BLaER1 treated with 17β-estradiol and CSF1 and Interleukin-3, amounts not matched to agents 10 nM and 100 nM (cell line): ENCODE data around the gene NECAB2.
A peak's percentile ranks its signal among the peaks of the same experiment; 100 is the strongest.

ENCODE experiments used
- H3K27ac ChIP-seq, 11 experiments: shearing (Covaris generic); formaldehyde crosslinking; 2 replicates each; pipeline ENCODE4 v1.8.1; 2022
- H3K27me3 ChIP-seq, 11 experiments: shearing (Covaris generic); formaldehyde crosslinking; 2 replicates each; pipeline ENCODE4 v1.8.1; 2022
- H3K36me3 ChIP-seq, 11 experiments: shearing (Covaris generic); formaldehyde crosslinking; 2 replicates each; pipeline ENCODE4 v1.8.1; 2022
- H3K4me1 ChIP-seq, 10 experiments: shearing (Covaris generic); formaldehyde crosslinking; 2 replicates each; pipeline ENCODE4 v1.8.1; 2022
- H3K4me2 ChIP-seq, 11 experiments: shearing (Covaris generic); formaldehyde crosslinking; 2 replicates each; pipeline ENCODE4 v1.8.1; 2022
- H3K4me3 ChIP-seq, 10 experiments: shearing (Covaris generic); formaldehyde crosslinking; 2 replicates each; pipeline ENCODE4 v1.8.1; 2022
- H3K9ac ChIP-seq, 11 experiments: shearing (Covaris generic); formaldehyde crosslinking; 2 replicates each; pipeline ENCODE4 v1.8.1; 2022
- H3K9me3 ChIP-seq, 11 experiments: shearing (Covaris generic); formaldehyde crosslinking; replicated peaks in 1 of 11; 2 replicates each; pipeline ENCODE4 v1.8.1; 2022
- H4K20me1 ChIP-seq, 11 experiments: shearing (Covaris generic); formaldehyde crosslinking; 2 replicates each; pipeline ENCODE4 v1.8.1; 2022
- Cebpa-rat ChIP-seq, 11 experiments: shearing (Covaris generic); IDR thresholded peaks; 2 replicates each; pipeline ENCODE4 v1.8.1; 2022

NECAB2 gene

DNA sequence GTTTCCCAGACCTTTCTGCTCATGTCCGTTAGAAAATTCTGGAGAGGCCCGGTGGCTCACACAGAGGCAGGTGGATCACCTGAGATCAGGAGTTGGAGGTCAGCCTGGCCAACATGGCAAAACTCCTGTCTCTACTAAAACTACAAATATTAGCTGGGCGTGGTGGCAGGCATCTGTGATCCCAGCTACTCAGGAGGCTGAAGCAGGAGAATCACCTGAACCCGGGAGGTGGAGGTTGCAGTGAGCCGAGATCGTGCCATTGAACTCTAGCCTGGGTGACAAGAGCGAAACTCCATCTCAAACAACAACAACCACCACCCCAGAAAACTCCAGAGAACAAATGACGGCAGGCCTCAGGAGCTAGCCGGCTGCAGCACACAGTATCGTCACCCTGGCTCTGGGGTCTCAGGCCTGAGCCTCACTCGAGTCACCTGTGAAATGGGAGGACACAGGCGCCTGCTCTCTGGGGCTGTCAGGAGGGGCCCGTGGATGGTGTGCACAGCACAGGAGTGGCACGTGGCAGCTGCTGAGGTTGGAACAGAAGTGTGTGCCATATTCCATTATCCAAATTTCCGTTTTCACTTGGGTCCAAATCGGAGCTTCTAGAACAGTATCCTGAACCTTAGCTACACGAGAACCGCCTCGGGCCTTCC lies 77.9 kb downstream of the NECAB2 start:
- Histone ChIP-seq H3K4me2 (no peak overlapping the region), H3K27me3 (peaks cover 0 to 28% (median 0%) of the 10 kb centered on the region in 11 experiments; a peak in 6 of 22 replicates), H3K4me1 (peaks cover 0 to 27% (median 11%) of the 10 kb centered on the region in 10 experiments; a peak in 11 of 20 replicates), H4K20me1 (peaks cover 0 to 57% (median 21%) of the 10 kb centered on the region in 11 experiments; a peak in 10 of 22 replicates), H3K9me3 (no peaks in the 10 kb centered on the region), H3K36me3 (peaks cover 0 to 33% (median 21%) of the 10 kb centered on the region in 11 experiments; a peak in 20 of 22 replicates), H3K9ac (no peak overlapping the region), H3K27ac (no peak overlapping the region), H3K4me3 (no peak overlapping the region)
- TF ChIP-seq Cebpa-rat (IDR thresholded peaks at IDR 0.05), result no peak

DNA sequence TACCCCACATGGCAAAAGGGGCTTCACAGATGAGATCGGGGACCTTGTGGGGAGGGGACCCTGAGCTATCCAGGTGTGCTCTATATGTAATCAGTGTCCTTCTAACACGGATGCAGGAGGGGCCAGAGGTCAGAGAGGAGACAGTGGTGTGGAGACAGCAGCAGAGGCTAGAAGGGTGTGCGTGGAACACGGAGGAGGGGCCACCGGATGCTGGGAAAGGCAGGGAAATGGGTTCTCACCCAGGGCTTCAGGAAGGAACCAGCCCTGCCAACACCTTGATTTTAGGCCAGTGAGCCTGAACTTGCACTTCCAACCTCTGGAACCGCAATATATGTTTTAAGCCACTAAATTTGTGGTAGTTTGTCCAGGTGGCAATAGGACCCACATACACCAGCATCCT lies 79.2 kb downstream of the NECAB2 start:
- Histone ChIP-seq H3K27me3 (peaks cover 0 to 21% (median 0%) of the 10 kb centered on the region in 11 experiments; a peak in 4 of 22 replicates), H3K27ac (no peak overlapping the region), H3K4me3 (no peak overlapping the region), H3K4me2 (no peak overlapping the region), H3K36me3 (peaks cover 3 to 41% (median 24%) of the 10 kb centered on the region in 11 experiments), H3K9me3 (no peaks in the 10 kb centered on the region), H4K20me1 (peaks cover under 1 to 62% (median 20%) of the 10 kb centered on the region in 11 experiments; a peak in 16 of 22 replicates), H3K9ac (no peak overlapping the region), H3K4me1 (peaks cover 0 to 27% (median 11%) of the 10 kb centered on the region in 10 experiments; a peak in 11 of 20 replicates)
- TF ChIP-seq Cebpa-rat (IDR thresholded peaks at IDR 0.05), result no peak

DNA sequence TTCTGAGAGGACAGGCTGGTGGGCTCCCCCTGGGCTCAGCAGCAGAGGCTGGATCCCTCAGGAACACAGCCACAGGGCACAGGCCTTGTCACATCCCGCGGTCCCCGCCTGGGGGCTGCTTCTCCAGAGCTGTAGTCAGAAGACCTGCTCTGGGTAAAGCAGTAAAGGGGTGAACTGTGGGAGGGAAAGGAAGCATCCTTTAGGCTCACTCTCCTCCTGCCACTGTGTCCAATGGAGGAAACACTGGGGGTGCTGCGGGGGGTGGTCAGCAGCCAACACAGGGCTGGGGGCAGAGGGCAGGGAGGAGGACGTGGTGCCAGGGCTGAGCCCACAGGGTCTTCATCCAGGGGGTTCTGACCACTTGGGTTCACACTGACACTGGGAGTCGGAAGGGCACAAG lies 79.6 kb downstream of the NECAB2 start:
- Histone ChIP-seq H4K20me1 (peaks cover 5 to 67% (median 24%) of the 10 kb centered on the region in 11 experiments; a peak in 16 of 22 replicates), H3K4me1 (peaks cover 0 to 29% (median 11%) of the 10 kb centered on the region in 10 experiments; a peak in 11 of 20 replicates), H3K9ac (no peak overlapping the region), H3K27me3 (peaks cover 0 to 18% (median 0%) of the 10 kb centered on the region in 11 experiments; a peak in 4 of 22 replicates), H3K4me3 (no peak overlapping the region), H3K4me2 (no peak overlapping the region), H3K27ac (no peak overlapping the region), H3K36me3 (peaks cover 7 to 45% (median 29%) of the 10 kb centered on the region in 11 experiments), H3K9me3 (no peaks in the 10 kb centered on the region)
- TF ChIP-seq Cebpa-rat (IDR thresholded peaks at IDR 0.05), result no peak

DNA sequence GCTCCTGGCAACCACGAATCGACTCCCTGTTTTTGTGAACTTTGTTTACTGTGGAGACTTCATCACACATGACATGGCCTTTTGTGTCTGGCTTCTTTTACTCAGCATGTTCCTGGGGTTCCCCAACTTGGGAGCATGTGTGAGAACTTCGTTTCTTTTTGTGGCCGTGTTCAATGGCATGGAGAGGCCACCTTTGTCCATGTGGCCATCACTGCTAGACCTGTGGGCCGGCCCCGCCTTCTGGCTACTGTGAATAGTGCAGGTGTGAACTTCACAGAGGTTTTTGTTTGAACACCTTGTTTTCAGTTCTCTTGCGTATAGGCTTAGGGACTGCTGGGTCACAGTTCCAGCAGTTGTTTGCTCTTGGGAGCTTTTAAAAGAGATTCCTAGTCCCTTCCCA lies 80.2 kb downstream of the NECAB2 start:
- Histone ChIP-seq H3K4me3 (no peak overlapping the region), H3K27ac (no peak overlapping the region), H3K4me2 (no peak overlapping the region), H3K4me1 (peaks cover 0 to 23% (median 10%) of the 10 kb centered on the region in 10 experiments; a peak in 11 of 20 replicates), H3K36me3 (peaks cover 13 to 51% (median 35%) of the 10 kb centered on the region in 11 experiments), H3K27me3 (peaks cover 0 to 11% (median 0%) of the 10 kb centered on the region in 11 experiments; a peak in 3 of 22 replicates), H4K20me1 (peaks cover 5 to 71% (median 24%) of the 10 kb centered on the region in 11 experiments; a peak in 16 of 22 replicates), H3K9ac (no peak overlapping the region), H3K9me3 (no peaks in the 10 kb centered on the region)
- no peak for TF ChIP-seq Cebpa-rat (IDR thresholded peaks at IDR 0.05)

DNA sequence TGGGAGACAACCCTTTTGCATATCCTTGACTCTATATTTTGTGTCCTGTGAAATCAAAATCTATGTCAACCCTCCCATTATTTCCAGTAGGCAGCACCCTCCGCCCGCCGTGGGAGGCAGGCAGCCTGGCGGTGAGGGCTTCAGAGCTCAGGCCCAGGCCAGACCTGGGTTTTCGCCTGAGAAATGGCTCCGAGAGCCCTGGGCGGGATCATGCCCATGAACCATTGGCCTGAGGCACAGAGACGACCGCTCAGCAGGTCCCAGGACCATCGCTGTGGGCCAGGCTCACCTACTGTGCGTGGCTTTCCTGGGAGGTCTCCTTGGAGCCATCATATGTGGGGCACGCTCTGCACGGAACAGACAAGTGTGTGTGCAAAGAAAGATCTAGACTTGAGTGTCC lies 80.8 kb downstream of the NECAB2 start:
- Histone ChIP-seq H3K36me3 (peaks cover 19 to 57% (median 41%) of the 10 kb centered on the region in 11 experiments), H3K9me3 (no peaks in the 10 kb centered on the region), H4K20me1 (peaks cover 5 to 71% (median 28%) of the 10 kb centered on the region in 11 experiments; a peak in 16 of 22 replicates), H3K27me3 (peaks cover 0 to 5% (median 0%) of the 10 kb centered on the region in 11 experiments; a peak in 3 of 22 replicates), H3K27ac (0 out of 22 replicates have a peak overlapping the region, but pooled peaks of 1 of the 11 experiments have one; percentile 2), H3K4me2 (peak overlapping the region in 2 of 11 experiments; percentile 14 to 18; a peak in 1 of 22 replicates), H3K4me3 (no peak overlapping the region), H3K9ac (peak overlapping the region in 2 of 11 experiments; percentile 31 to 41; a peak in 1 of 22 replicates), H3K4me1 (peaks cover 0 to 17% (median 7%) of the 10 kb centered on the region in 10 experiments; a peak in 10 of 20 replicates)
- TF ChIP-seq Cebpa-rat (IDR thresholded peaks at IDR 0.05), result no peak

DNA sequence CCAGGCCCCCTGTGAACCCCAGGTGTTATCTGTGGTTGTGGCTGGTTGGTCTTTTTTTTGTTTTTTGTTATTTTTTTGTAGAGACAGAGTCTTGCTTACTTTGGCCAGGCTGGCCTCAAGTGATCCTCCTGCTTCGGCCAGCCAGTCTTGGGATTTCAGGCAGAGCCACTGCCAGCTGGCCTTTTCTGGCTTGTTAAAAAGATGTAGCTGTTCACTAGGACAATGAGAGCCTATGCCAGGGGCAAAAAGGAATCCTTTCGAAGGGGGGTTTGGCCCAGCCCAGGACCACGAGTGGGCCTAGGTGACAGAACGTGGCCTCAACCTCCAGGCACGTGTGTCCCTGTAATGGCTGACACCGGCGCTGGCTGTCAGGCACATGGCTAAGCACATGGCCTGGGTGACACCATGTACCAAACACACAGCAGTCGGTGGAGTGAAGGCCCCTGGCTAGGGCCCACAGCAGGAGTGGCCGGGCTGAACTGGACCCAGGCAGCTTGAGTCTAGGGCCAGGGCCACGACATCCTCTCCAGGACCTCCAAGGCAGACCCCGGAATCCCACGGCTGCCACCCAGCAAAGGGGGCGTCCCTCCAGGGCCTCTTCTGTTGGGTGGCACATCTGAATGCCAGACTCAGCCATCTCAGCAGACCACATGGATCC lies 81.5 kb downstream of the NECAB2 start:
- Histone ChIP-seq H3K4me3 (no peak overlapping the region), H3K36me3 (peaks cover 26 to 64% (median 48%) of the 10 kb centered on the region in 11 experiments), H3K4me2 (peak overlapping the region in 3 of 11 experiments; percentile 14 to 25 (median 18); a peak in 2 of 22 replicates), H4K20me1 (peaks cover 8 to 74% (median 31%) of the 10 kb centered on the region in 11 experiments; a peak in 19 of 22 replicates), H3K9ac (peak overlapping the region in 3 of 11 experiments; percentile 31 to 53 (median 41); a peak in 3 of 22 replicates), H3K4me1 (peaks cover 0 to 18% (median 10%) of the 10 kb centered on the region in 10 experiments; a peak in 15 of 20 replicates), H3K27me3 (no peaks in the 10 kb centered on the region; a peak in 1 of 22 replicates), H3K9me3 (no peaks in the 10 kb centered on the region), H3K27ac (0 out of 22 replicates have a peak overlapping the region, but pooled peaks of 2 of the 11 experiments have one; percentile 2 to 3)
- TF ChIP-seq Cebpa-rat (IDR thresholded peaks at IDR 0.05), result no peak

DNA sequence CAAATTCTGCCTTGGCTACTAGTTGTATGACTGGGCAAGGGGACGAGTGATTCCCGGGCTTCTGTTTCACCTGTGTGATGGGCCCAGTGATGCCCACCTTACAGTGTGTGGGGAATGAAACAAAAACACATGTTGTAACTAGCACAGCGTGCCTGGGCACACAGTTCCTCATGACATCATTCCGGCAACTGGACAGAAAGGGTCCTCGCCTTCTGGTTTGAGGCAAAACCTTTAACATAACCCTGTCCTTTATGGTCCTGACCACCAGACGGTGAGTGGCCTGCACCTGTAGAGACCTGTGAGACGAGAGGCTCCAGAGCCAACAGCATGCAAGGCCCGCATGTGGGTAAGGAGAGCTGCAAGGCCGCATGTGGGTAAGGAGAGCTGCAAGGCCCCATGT lies 82.3 kb downstream of the NECAB2 start:
- Histone ChIP-seq H3K9ac (no peak overlapping the region), H4K20me1 (peaks cover 11 to 74% (median 33%) of the 10 kb centered on the region in 11 experiments; a peak in 19 of 22 replicates), H3K36me3 (peaks cover 34 to 72% (median 56%) of the 10 kb centered on the region in 11 experiments), H3K4me2 (no peak overlapping the region), H3K4me3 (no peak overlapping the region), H3K27ac (no peak overlapping the region), H3K4me1 (peaks cover 6 to 26% (median 18%) of the 10 kb centered on the region in 10 experiments; a peak in 17 of 20 replicates), H3K27me3 (no peaks in the 10 kb centered on the region), H3K9me3 (no peaks in the 10 kb centered on the region)
- TF ChIP-seq Cebpa-rat (IDR thresholded peaks at IDR 0.05), result no peak

DNA sequence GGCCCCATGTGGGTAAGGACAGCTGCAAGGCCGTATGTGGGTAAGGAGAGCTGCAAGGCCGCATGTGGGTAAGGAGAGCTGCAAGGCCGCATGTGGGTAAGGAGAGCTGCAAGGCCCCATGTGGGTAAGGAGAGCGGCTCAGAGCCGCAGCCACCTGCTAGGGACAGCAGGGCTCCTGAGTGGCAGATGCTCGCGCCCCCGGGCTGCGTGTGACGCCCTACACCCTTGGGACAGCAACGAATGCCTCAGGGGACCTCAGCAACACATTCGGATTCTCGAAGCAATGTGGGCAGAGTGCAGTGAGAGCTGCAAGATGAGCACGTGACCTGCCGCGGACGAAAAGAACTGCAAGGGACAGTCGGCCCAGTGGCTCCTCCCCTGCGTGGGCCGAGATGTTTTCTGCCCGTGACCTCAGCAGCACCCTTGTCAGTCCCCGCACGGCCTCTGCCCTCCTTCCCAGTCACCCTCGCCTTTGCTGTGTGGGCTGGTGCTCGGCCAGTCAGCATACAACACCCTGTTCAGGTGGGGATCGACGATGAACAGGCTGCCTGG lies 84.1 kb downstream of the NECAB2 start:
- Histone ChIP-seq H4K20me1 (peaks cover 18 to 79% (median 41%) of the 10 kb centered on the region in 11 experiments; a peak in 19 of 22 replicates), H3K9me3 (no peaks in the 10 kb centered on the region), H3K4me1 (peaks cover 6 to 34% (median 21%) of the 10 kb centered on the region in 10 experiments; a peak in 17 of 20 replicates), H3K27me3 (no peaks in the 10 kb centered on the region), H3K27ac (no peak overlapping the region), H3K4me3 (no peak overlapping the region), H3K36me3 (peaks cover 52 to 90% (median 74%) of the 10 kb centered on the region in 11 experiments), H3K4me2 (no peak overlapping the region), H3K9ac (no peak overlapping the region)
- TF ChIP-seq Cebpa-rat (IDR thresholded peaks at IDR 0.05), result no peak
